SJCRH30 (cell line): ENCODE results near the gene ASCL2. TPM values are rescaled to one million over a fixed set of nuclear protein-coding genes. Genes with fewer than 3 reads are reported as not detected.

Source experiments
- DNase-seq, 2 experiments: peaks; one replicate each; pipeline ENCODE4 v3.0.0-alpha.2; 2015 to 2020
- H3K27ac ChIP-seq: fragments of 250-450 bp; sonication (Bioruptor Pico); 2 replicates; pipeline ENCODE4 v1.5.1; 2020; ENCODE audit warnings: mild to moderate bottlenecking, moderate library complexity
- H3K27me3 ChIP-seq: fragments of 250-450 bp; sonication (Bioruptor Pico); 2 replicates; pipeline ENCODE4 v1.5.1; 2020; ENCODE audit warnings: mild to moderate bottlenecking, moderate library complexity
- H3K36me3 ChIP-seq: fragments of 250-450 bp; sonication (Bioruptor Pico); 2 replicates; pipeline ENCODE4 v1.5.1; 2020; ENCODE audit warnings: mild to moderate bottlenecking, moderate library complexity
- H3K4me1 ChIP-seq: fragments of 250-450 bp; sonication (Bioruptor Pico); 2 replicates; pipeline ENCODE4 v1.5.1; 2020; ENCODE audit warnings: mild to moderate bottlenecking, moderate library complexity
- H3K4me3 ChIP-seq: fragments of 250-450 bp; sonication (Bioruptor Pico); 2 replicates; pipeline ENCODE4 v1.5.1; 2020; ENCODE audit warnings: mild to moderate bottlenecking, moderate library complexity
- H3K9me3 ChIP-seq: fragments of 250-450 bp; sonication (Bioruptor Pico); replicated peaks from 2 replicates; pipeline ENCODE4 v1.5.1; 2020; ENCODE audit warnings: mild to moderate bottlenecking, moderate library complexity
- total RNA-seq: library from RNA; depleted of rRNA; stranded (reverse); fragments of >200 nt; shearing (Covaris generic); gene quantifications from 2 replicates; pipeline ENCODE4 v1.2.3, GENCODE V29; 2014

The ASCL2 gene
- total RNA-seq, 1 experiment from 2014 or later, result not detected

DNA sequence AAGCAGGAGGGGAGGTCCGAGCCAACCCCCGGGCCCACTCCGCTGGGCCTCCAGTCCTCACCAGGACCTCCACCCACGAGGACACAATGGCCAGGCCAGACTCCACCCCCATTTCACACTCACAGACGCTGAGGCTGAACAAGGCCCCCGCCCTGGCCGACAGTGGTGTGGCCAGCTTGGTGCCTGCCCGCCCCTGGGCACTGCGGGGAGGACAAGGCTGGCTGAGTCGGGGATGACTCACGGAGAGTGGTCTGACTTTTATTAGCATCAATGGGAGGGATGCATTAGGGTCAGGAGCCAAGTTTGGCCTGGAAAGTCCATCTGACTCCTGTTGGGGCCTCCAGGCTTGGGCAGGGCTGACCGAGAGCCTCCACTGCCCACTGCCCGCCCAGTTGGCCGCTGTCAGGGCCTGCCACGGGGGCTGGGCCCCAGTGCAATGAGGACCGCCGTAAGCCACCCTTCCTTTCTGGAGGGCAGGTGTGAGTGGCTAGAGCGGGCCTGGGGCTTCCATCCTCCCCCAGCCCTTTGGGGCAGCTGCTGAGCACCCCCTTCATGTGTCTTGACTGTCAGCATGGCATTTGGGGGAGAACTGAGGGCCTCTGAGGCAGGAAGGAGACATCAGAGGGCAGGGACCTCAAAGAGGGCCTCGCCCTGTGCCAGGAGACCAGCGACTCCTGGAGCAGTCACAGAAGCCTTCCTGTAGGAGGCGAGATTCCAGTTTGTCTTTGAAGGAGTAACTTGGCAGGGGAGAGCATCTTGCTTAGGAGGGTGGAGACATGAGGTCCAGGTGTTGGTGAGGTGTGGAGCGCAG lies 42.0 kb upstream of the ASCL2 start:
- DNase-seq, result no peak
- Histone ChIP-seq H3K4me1 (no peaks in the 10 kb centered on the region), H3K9me3 (no peaks in the 10 kb centered on the region)

DNA sequence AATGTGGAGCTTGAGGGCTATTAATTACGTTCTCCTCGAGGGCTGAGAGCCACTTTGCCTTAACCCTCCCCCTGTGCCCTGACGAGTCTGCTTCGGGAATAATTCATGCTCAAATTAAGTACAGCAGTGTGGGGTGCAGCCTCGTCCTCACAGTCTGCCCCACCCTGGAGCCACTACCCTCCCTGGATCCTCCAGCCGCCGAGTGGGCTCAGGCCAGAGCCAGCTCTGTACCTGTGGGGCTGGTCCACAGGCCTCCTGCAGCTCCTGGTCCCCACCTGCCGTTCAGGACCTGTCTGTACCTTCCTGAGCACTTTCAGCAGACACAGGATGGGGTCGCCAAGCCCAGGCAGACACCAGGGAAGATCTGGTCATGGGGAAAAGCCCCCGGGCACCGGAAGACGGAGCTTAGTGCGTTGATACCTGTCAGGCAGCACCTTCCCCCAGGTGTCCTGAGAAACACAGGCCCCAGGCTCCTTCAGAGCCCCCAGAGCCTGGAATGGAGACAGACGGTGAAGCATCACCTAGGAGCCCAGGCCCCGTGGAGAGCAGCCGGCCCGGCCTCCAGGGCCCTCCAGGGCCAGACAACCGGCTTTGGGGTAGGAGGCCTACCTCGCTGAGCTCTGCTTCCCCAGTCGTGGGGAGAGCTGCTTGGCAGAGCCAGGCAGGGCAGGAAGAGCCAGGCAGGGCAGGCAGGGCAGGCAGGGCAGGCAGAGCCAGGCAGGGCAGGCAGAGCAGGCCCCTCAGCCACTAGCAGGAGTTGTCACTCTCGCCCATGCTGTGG lies 41.2 kb upstream of the ASCL2 start:
- Histone ChIP-seq H3K27me3 (no peaks in the 10 kb centered on the region; the same call in 1 of the 2 replicates), H3K36me3 (no peaks in the 10 kb centered on the region), H3K4me1 (no peaks in the 10 kb centered on the region), H3K4me3 (no peak overlapping the region), H3K9me3 (no peaks in the 10 kb centered on the region), H3K27ac (no peak overlapping the region)
- DNase-seq, result no peak

More for the DNA sequence above, 42.0 kb upstream of the ASCL2 start:
- no peaks in the 10 kb centered on the region; the same call in 1 of the 2 replicates for H3K27me3 ChIP-seq
- no peaks in the 10 kb centered on the region for H3K36me3 ChIP-seq
- no peak overlapping the region for H3K27ac ChIP-seq
- H3K4me3 ChIP-seq, result no peak overlapping the region

DNA sequence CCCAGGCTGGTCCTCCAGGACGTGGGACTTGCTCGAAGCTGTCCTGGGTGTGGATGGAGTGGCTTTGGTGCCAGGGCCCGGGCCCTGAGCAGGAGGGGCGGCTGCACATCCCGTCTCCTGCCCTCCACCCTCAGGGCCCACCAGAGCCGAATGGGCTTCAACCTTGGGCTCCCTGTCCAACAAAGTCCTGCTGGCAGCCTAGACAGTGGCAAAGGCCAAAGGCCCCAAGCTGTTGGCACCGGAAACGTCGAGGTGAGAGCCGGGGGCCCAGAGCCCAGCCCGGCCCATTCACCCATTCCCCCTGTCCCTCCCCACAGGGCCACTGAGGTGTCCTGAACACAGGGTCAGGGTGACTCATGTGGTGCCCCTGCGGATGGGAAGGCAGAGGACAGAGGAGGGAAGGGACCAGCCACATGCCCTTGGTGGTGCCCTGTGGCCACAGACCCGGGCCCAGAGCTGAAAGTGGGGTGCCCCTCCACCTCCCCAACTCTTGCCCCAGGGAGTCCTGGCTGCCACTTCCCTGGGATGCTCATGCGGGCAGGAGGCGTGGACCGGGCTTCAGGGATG lies 40.5 kb upstream of the ASCL2 start:
- H3K36me3 ChIP-seq, result no peaks in the 10 kb centered on the region
- no peaks in the 10 kb centered on the region; the same call in 1 of the 2 replicates for H3K27me3 ChIP-seq
- H3K4me1 ChIP-seq, result no peaks in the 10 kb centered on the region

DNA sequence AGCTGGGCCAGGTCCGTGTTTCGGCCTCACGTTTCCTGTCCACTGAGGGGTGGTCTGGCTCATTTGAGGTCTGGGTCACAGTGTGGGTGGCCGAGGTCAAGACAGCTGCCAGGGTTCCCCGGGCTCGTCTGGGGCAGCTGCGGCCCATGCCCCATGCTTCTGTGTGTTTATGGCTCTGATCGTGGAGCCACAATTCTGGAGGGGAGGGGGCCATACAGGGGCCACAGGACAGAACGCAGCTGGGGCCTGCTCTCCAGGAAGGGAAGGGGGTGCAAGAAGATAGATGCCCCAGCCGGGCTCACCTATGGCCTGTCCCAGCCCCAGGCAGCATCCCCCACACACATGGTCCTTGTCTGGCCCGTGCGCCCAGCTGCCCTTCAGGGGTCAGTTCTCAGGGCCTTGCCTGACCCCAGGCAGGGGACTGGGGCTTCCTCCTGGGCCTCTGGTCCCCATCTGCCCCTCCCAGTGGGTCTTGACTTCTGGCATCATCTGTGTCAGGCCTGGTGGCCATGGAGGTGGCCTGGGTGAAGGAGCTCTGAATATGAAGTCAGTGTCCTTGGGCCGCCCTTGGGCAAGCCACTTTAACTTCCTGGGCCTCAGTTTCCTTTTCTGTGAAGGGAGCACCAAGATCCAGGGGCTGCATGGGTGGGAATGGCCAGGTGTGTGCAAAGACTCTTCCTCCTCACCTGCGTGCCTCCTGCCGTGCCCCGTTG lies 39.8 kb upstream of the ASCL2 start:
- H3K4me3 ChIP-seq, result no peak overlapping the region
- no peaks in the 10 kb centered on the region for H3K4me1 ChIP-seq
- no peaks in the 10 kb centered on the region for H3K27me3 ChIP-seq
- H3K36me3 ChIP-seq, result no peaks in the 10 kb centered on the region
- no peak overlapping the region for H3K27ac ChIP-seq
- DNase-seq, result no peak
- no peaks in the 10 kb centered on the region for H3K9me3 ChIP-seq

More for the DNA sequence above, 40.5 kb upstream of the ASCL2 start:
- no peak overlapping the region for H3K4me3 ChIP-seq
- H3K27ac ChIP-seq, result no peak overlapping the region
- no peak for DNase-seq
- H3K9me3 ChIP-seq, result no peaks in the 10 kb centered on the region

DNA sequence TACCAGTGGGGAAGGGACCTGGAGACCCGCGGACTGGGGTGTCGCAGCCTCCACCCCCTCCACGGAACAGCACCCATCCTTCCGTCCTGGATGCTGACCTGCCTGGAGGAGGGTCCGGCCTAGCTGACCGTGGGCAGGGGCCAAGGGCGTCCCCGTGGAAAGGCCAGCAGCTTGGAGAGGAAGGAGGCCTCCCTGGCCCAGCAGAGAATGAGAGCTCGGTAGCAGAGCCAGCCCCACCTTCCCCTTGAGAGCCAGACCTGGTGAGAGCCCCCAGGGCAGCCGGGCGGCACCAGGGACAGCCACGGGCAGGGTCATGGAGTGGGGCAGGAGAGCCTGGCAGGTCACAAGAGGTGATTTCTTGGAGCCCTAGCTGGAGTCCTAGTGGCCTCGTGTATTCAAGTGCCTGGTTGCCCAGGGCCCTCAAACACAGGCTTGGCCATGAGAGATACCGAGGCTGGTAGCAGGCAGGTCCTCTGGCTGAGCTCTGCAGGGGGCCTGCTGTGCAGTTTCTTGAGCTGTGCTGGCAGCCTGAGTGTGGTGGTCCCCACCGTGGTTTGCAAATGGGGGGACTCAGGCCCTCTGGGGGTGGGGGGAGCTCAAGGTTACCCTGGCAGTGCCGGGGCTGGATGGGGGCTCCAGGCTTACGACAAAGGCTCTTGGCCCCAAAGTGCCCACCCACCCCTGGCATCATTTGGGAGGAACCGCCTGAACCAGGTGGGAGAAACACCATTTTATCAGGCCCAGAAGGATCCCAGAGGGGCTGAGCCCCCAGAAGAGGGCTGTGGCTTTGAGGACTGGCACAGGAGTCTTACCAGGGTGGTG lies 39.1 kb upstream of the ASCL2 start:
- Histone ChIP-seq H3K9me3 (no peaks in the 10 kb centered on the region), H3K4me3 (no peak overlapping the region), H3K27ac (no peak overlapping the region), H3K36me3 (no peaks in the 10 kb centered on the region), H3K4me1 (no peaks in the 10 kb centered on the region), H3K27me3 (no peaks in the 10 kb centered on the region)
- no peak for DNase-seq

DNA sequence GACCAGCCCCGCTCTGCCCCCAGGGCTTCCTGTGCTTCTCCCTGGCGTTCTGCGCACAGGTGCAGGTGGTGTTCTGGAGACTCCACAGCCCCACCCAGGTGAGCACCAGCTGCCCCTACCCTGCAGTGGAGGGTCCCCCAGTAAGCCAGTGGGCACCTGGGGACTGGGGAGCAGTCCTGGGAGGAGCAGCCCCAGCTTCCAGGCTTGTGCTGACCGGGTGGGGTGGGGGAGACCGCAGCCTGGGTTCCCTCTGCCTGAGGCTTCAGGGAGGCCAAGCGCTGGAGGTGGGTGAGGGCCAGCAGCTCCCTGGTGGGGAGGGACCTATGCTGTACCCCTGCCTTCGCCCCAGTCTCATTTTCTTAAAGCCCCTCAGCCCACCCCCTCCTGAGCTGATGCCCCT lies 38.3 kb upstream of the ASCL2 start:
- H3K4me1 ChIP-seq, result no peaks in the 10 kb centered on the region
- no peaks in the 10 kb centered on the region for H3K9me3 ChIP-seq
- DNase-seq, result no peak
- peaks cover under 1% of the 10 kb centered on the region; the same call in 1 of the 2 replicates for H3K27me3 ChIP-seq
- no peak overlapping the region for H3K4me3 ChIP-seq
- H3K36me3 ChIP-seq, result no peaks in the 10 kb centered on the region
- no peak overlapping the region for H3K27ac ChIP-seq

DNA sequence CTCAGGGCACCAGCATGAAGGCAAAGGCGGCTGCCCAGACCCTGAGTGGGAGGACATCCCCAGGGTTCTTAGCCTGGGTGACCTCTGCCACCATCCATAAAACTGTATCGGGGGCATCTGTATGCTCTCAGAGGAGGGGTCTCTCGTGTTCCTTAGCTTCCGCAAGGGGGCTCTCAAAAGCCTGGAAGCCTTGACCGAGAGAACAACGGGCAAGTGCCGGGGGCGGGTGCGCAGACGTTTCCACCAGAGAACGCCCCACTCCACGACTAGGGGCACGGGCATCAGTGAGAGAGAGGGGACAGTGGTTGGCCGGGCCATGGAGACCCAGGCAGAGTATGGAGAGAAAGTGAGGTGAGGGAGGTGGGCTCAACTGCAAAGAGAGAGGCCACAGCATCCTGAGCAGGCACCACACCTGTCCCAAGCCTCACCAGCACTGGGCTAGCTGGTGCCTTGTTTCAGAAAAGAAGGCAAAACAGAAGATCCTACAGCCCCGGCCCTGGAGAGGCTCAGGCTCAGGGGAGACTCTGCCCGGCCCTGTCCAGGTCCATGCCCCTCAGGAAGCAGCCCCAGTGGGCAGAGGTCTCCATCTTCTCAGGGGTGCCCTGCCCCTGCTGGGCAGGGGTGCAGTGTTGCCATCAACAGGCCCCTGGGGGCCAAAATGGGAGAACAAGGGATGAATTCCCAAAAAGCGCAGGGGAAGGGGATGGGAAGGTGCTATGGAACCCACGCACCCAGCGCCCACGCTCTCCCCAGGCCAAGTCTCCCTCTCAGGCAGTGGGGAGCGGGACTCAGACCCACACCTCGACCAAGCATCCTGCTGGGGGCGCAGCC lies 37.3 kb upstream of the ASCL2 start:
- Histone ChIP-seq H3K4me3 (no peak overlapping the region), H3K4me1 (peaks cover 2% of the 10 kb centered on the region), H3K27ac (no peak overlapping the region), H3K36me3 (no peaks in the 10 kb centered on the region), H3K27me3 (peaks cover 5% of the 10 kb centered on the region; the same call in 1 of the 2 replicates), H3K9me3 (no peaks in the 10 kb centered on the region)
- DNase-seq, result no peak

DNA sequence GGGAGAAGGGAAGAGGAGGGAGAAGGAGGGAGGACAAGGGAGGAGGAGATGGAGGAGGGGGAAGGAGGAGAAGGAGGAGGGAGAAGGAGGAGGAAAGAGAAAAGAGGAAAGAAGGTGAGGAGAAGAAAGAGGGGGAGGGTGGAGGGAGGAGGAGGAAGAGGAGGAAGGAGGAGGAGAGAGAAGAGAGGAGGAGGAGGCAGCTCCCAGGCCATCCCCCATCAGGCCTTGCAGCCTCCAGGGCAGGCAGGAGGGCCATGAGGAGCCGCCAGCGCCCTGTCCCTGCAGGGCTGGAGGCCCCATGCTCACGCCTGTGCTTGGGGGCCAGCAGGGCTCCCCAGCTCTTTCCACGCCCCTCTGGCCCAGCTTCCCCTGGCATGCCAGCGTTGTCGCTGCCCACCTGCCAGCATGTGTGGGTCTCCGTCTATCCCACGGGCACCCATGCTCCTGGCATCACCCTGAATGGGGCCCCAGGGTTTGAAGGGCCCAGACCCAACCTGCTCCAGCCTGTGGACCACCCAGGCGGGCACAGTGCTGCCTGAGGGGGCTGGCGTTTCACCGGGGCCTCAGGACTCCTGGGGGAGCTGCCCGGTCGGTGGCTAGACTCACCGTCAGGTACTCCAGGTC lies 36.6 kb upstream of the ASCL2 start:
- Histone ChIP-seq H3K4me1 (peaks cover 9% of the 10 kb centered on the region), H3K27me3 (peaks cover 5% of the 10 kb centered on the region; the same call in 1 of the 2 replicates), H3K9me3 (no peaks in the 10 kb centered on the region), H3K27ac (no peak overlapping the region), H3K36me3 (no peaks in the 10 kb centered on the region), H3K4me3 (no peak overlapping the region)
- no peak for DNase-seq

DNA sequence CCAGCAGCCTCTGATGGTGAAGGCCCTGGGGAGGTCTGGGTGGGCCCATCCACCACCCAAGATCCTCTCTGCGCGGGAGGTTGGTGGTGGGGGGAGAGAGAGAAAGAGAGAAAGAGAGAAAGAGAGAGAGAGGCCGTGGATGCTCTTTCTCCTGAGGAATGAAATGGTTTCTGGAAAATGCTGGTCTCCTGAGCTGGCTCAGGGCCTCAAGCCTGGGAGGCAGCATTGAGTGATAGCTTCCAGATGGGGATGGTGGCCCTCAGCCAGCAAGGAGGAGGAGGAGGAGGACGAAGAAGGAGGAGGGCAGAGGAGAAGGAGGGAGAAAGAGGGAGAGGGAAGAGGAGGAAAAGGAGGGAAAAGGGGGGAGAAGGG lies 36.0 kb upstream of the ASCL2 start:
- Histone ChIP-seq H3K36me3 (no peaks in the 10 kb centered on the region), H3K27ac (no peak overlapping the region), H3K4me3 (no peak overlapping the region), H3K9me3 (no peaks in the 10 kb centered on the region), H3K27me3 (peaks cover 5% of the 10 kb centered on the region; the same call in 1 of the 2 replicates), H3K4me1 (peaks cover 14% of the 10 kb centered on the region)
- no peak for DNase-seq

DNA sequence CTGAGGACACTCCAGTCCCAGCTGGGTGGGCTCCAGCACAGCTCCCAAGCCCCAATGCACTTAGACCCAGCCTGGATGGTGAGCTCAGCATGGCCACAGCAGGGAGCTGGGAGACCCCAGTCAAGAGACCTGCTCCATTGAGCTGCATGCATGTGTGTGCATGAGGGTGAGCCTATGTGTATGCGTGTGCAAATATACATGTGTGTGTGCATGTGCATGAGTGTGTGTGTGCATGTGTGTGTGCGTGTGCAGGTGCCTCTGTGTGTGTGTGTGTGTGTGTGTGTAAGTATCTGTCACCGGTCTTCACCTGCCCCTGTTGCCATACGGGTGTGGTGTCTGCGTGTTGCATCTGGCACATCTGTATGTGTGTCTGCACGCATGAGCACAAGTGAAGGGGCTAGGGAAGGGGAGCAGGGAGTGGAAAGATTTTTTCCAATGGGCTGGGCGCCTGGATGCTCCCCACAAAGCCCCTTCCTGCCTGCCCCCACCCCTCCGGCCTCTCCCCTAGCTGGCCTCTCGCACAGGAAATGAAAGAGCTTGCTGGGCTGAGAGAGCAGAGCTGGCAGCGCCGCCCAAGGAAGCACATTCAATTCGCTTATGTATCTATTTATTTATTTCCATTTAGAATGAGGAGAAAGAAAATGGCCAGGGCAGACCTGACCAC lies 35.5 kb upstream of the ASCL2 start:
- H3K27ac ChIP-seq, result no peak overlapping the region
- no peaks in the 10 kb centered on the region for H3K9me3 ChIP-seq
- DNase-seq, result no peak
- H3K27me3 ChIP-seq, result peaks cover 5% of the 10 kb centered on the region; the same call in 1 of the 2 replicates
- no peaks in the 10 kb centered on the region for H3K36me3 ChIP-seq
- peaks cover 17% of the 10 kb centered on the region for H3K4me1 ChIP-seq
- H3K4me3 ChIP-seq, result no peak overlapping the region

DNA sequence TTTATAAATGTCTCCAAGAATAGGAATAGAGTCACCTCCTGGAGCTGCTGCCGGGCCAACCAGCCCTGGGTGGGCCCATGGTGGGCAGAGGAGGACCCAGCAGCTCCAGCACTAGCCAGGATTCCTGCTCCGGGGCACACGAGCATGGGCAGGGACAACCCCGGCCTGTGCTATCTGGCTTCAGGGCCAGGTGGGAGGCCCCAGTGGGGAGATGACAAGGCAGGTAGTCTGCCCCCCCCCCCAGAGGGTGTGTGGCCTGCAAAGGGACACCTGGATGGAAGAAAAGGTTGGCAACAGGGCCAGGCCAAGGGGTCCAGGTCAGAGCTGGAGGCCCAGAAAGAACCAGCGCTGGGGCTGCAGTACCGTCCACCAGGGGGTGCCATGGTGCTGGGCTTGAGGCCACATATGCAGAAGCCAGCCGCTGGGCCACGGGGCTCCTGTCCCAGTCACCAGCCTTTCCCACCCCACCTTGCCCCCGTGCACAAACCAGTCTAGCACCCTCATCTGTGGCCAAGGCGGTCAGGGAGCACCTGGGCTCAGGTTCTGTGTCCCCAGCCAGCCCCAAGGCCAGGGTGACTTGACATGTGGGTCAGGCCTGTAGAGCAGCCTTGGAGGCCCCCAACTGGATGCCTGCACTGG lies 34.9 kb upstream of the ASCL2 start:
- Histone ChIP-seq H3K27ac (no peak overlapping the region), H3K36me3 (no peaks in the 10 kb centered on the region), H3K27me3 (peaks cover 5% of the 10 kb centered on the region; the same call in 1 of the 2 replicates), H3K4me1 (peaks cover 18% of the 10 kb centered on the region), H3K9me3 (no peaks in the 10 kb centered on the region), H3K4me3 (no peak overlapping the region)
- DNase-seq, result peak; percentile 58 to 75

DNA sequence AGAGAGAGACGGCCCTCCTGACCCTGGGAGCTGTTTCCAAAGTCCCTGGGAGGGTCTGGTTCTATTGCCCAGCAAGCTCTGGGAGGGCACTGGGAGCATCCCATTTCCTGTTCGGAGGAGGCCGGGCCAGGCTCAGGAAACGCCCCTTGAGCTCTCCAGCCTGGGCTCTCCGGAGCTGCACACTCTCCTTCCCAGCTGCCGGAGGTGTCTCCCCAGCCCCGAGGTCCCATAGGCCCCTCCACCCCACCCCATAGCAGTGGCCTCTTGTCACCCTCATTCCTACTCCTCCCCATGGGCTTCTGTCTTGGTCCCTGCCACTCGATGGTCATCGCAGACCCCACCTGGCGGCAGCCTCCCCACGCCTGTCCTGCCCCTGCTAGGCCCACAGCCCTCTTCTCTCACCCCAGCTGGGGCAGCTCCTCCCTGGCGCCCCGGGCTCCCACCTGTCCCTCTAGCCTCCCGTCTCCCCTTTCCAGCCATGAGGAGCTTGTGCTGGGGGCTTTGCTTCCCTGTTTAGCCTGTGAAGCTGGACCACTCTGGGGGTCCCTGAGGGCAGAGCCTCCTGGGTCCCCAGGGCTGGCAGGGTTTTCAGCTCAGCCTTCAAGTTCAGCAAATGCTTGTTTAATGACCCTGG lies 34.2 kb upstream of the ASCL2 start:
- H3K36me3 ChIP-seq, result no peaks in the 10 kb centered on the region
- H3K9me3 ChIP-seq, result no peaks in the 10 kb centered on the region
- H3K27ac ChIP-seq, result no peak overlapping the region
- DNase-seq, result no peak
- peaks cover 18% of the 10 kb centered on the region for H3K4me1 ChIP-seq
- peaks cover 5% of the 10 kb centered on the region; the same call in 1 of the 2 replicates for H3K27me3 ChIP-seq
- no peak overlapping the region for H3K4me3 ChIP-seq
